ENCODE measurements around the gene MPND. TPM values are rescaled to one million over a fixed set of nuclear protein-coding genes. Genes with fewer than 3 reads are reported as not detected.
A peak's percentile ranks its signal among the peaks of the same experiment; 100 is the strongest.

The MPND gene
- total RNA-seq, 1 experiment from 2014 or later: 7.2 TPM

- no TSS peak for BruUV-seq (replicated peaks)
- intact Hi-C loops (cut with micrococcal nuclease): no loop called here
- Mint-ChIP-seq H3K27me3 (ENCODE audit: insufficient read depth, unreplicated experiment) (no peaks in the 10 kb centered on the region), H3K4me1 (ENCODE audit: insufficient read depth, unreplicated experiment) (no peaks in the 10 kb centered on the region), H3K4me3 (ENCODE audit: unreplicated experiment) (no peak overlapping the region), H3K36me3 (ENCODE audit: insufficient read depth, unreplicated experiment) (peaks cover 39% of the 10 kb centered on the region), H3K27ac (ENCODE audit: low read depth, unreplicated experiment) (no peak overlapping the region), H3K9me3 (ENCODE audit: unreplicated experiment) (no peaks in the 10 kb centered on the region)
- no peak for TF ChIP-seq CTCF (IDR thresholded peaks at IDR 0.05; ENCODE audit: unreplicated experiment)
- CTCF ChIA-PET: interaction anchor here (0.7 to 0.9 kb wide), 2 partner anchors 14 to 86 kb away, joined by 4 read pairs; no protein-coding TSS in a partner anchor
- DNase-seq (ENCODE audit: unreplicated experiment): no peak
- POLR2A ChIA-PET: interaction anchor here (1.3 to 1.4 kb wide), 2 partner anchors 14 to 44 kb away, joined by 3 to 5 read pairs; partner anchors contain the start of genes CHAF1A and MPND
These were observed 14.6 kb downstream of the MPND start for GRCh38 chr19:4357921-4358326.

GRCh38 chr19:4358709-4359626 lies 15.6 kb downstream of the MPND start:
- TF ChIP-seq CTCF (IDR thresholded peaks at IDR 0.05; ENCODE audit: unreplicated experiment): no peak
- Mint-ChIP-seq H3K36me3 (ENCODE audit: insufficient read depth, unreplicated experiment) (peaks cover 49% of the 10 kb centered on the region), H3K4me3 (ENCODE audit: unreplicated experiment) (no peak overlapping the region), H3K27me3 (ENCODE audit: insufficient read depth, unreplicated experiment) (no peaks in the 10 kb centered on the region), H3K9me3 (ENCODE audit: unreplicated experiment) (no peaks in the 10 kb centered on the region), H3K4me1 (ENCODE audit: insufficient read depth, unreplicated experiment) (no peaks in the 10 kb centered on the region), H3K27ac (ENCODE audit: low read depth, unreplicated experiment) (no peak overlapping the region)
- POLR2A ChIA-PET: interaction anchor here (0.9 to 1.4 kb wide), 3 partner anchors 10 to 43 kb away, joined by 3 to 5 read pairs (median 5); partner anchors contain the start of genes CHAF1A and MPND
- CTCF ChIA-PET: interaction anchor here (0.5 to 1.2 kb wide), 5 partner anchors 15 to 96 kb away, joined by 3 to 6 read pairs (median 4); no protein-coding TSS in a partner anchor
- DNase-seq (ENCODE audit: unreplicated experiment): no peak
- intact Hi-C loops (cut with micrococcal nuclease): no loop called here
- BruUV-seq (replicated peaks): no TSS peak

- no TSS peak for BruUV-seq (replicated peaks)
- DNase-seq (ENCODE audit: unreplicated experiment): no peak
- no peak overlapping the region for H3K27ac Mint-ChIP-seq (ENCODE audit: low read depth, unreplicated experiment)
- no peaks in the 10 kb centered on the region for H3K4me1 Mint-ChIP-seq (ENCODE audit: insufficient read depth, unreplicated experiment)
- ChIA-PET CTCF (interaction anchor here (0.5 to 1.2 kb wide), 2 partner anchors 39 to 41 kb away, joined by 3 to 6 read pairs; no protein-coding TSS in a partner anchor), POLR2A (interaction anchor here (0.9 kb wide), 1 partner anchor 9 kb away, joined by 5 read pairs; no protein-coding TSS in a partner anchor)
- no peak overlapping the region for H3K4me3 Mint-ChIP-seq (ENCODE audit: unreplicated experiment)
- TF ChIP-seq CTCF (IDR thresholded peaks at IDR 0.05; ENCODE audit: unreplicated experiment): no peak
- H3K27me3 Mint-ChIP-seq (ENCODE audit: insufficient read depth, unreplicated experiment): no peaks in the 10 kb centered on the region
- H3K36me3 Mint-ChIP-seq (ENCODE audit: insufficient read depth, unreplicated experiment): peaks cover 56% of the 10 kb centered on the region
- H3K9me3 Mint-ChIP-seq (ENCODE audit: unreplicated experiment): no peaks in the 10 kb centered on the region
- intact Hi-C loops (cut with micrococcal nuclease): no loop called here
These were observed 16.3 kb downstream of the MPND start for GRCh38 chr19:4359627-4360000.

- Mint-ChIP-seq H3K27me3 (ENCODE audit: insufficient read depth, unreplicated experiment) (no peaks in the 10 kb centered on the region), H3K4me3 (ENCODE audit: unreplicated experiment) (no peak overlapping the region), H3K4me1 (ENCODE audit: insufficient read depth, unreplicated experiment) (no peaks in the 10 kb centered on the region), H3K9me3 (ENCODE audit: unreplicated experiment) (no peaks in the 10 kb centered on the region), H3K36me3 (ENCODE audit: insufficient read depth, unreplicated experiment) (peaks cover 61% of the 10 kb centered on the region), H3K27ac (ENCODE audit: low read depth, unreplicated experiment) (peak overlapping the region; percentile 29)
- BruUV-seq (replicated peaks): no TSS peak
- DNase-seq (ENCODE audit: unreplicated experiment): no peak
- no peak for TF ChIP-seq CTCF (IDR thresholded peaks at IDR 0.05; ENCODE audit: unreplicated experiment)
- ChIA-PET POLR2A (interaction anchor here (0.5 to 1.3 kb wide), 4 partner anchors 8 to 108 kb away, joined by 3 to 5 read pairs (median 4); no protein-coding TSS in a partner anchor), CTCF (no interaction called here)
- intact Hi-C loops (cut with micrococcal nuclease): no loop called here
These were observed 16.8 kb downstream of the MPND start for GRCh38 chr19:4360081-4360569.
